ENCODE measurements around the gene RFX4. TPM values are rescaled to one million over a fixed set of nuclear protein-coding genes. Genes with fewer than 3 reads are reported as not detected.

The RFX4 gene
- polyA plus RNA-seq (2011; rRNA removed) (0.04 TPM in 1 of 2 replicates, not detected in the other), polyA plus RNA-seq (2017; fragmentation: RNase III; extraction: RNeasy Plus Mini Kit Qiagen cat#74134 plus additional on column Dnase treatment) (not detected in 3 replicates), polyA minus RNA-seq (2011; rRNA and poly(A)+ RNA removed) (not detected in 2 replicates)
- polyA plus RNA-seq (2012; cell fraction: cytosol; rRNA removed): not detected in 2 replicates
- polyA plus RNA-seq (2012; cell fraction: nucleus; rRNA removed): not detected in 2 replicates

GRCh38 chr12:106582641-106583230 is at the start of gene RFX4:
Gene RFX4 (plus strand): TSS chr12:106583004. CDS start chr12:106583321, 317 bp downstream.
- ATAC-seq (peak; percentile 10 to 16; a peak in 4 of 6 replicates), DNase-seq (ENCODE audit: low read depth in 1 of 2, low spot score in 1 of 2) (peak in 1 of 2 experiments; percentile 13), FAIRE-seq (no peak)
- POLR2A ChIA-PET: no interaction called here
- no peak within 1 kb of the TSS for H3K27ac ChIP-seq
- peak within 1 kb of the TSS; percentile 46 for H3K4me3 ChIP-seq
- CTCF ChIA-PET: interaction anchor here (1.4 kb wide), 1 partner anchor 14 kb away, joined by 4 read pairs; no protein-coding TSS in a partner anchor
- H3K4me2 ChIP-seq: peak within 1 kb of the TSS; percentile 86
- no peaks in the 10 kb centered on the region for H3K9me3 ChIP-seq
- no peak for TF ChIP-seq HEYL (CRISPR knock-in tag; IDR thresholded peaks at IDR 0.05)
- TF ChIP-seq GATA3 (IDR thresholded peaks at IDR 0.05; ENCODE audit: borderline replicate concordance): no peak
- no peak for TF ChIP-seq ZSCAN20 (CRISPR knock-in tag; IDR thresholded peaks at IDR 0.05)
- TF ChIP-seq HDAC2 (IDR thresholded peaks at IDR 0.05): no peak
- no peak for TF ChIP-seq REST (IDR thresholded peaks at IDR 0.05)
- TF ChIP-seq JUN (IDR thresholded peaks at IDR 0.05): no peak
- TF ChIP-seq ESRRA (IDR thresholded peaks at IDR 0.05; ENCODE audit: borderline replicate concordance, low read length): no peak
- no peak for TF ChIP-seq RAD21 (conservative IDR thresholded peaks at IDR 0.05 in 1 of 2, IDR thresholded peaks at IDR 0.05 in 1 of 2)
- TF ChIP-seq POLR2A (IDR thresholded peaks at IDR 0.05; ENCODE audit: low read length): no peak
- no peak for TF ChIP-seq ELK1 (IDR thresholded peaks at IDR 0.05; ENCODE audit: low read depth, low read length)
- TF ChIP-seq ZC3H11A (IDR thresholded peaks at IDR 0.05): no peak
- TF ChIP-seq NFE2L2 (conservative IDR thresholded peaks at IDR 0.05; ENCODE audit: low read length): no peak
- TF ChIP-seq NR3C1 (IDR thresholded peaks at IDR 0.05): no peak
- no peak for TF ChIP-seq JUNB (IDR thresholded peaks at IDR 0.05)
- TF ChIP-seq CEBPB (IDR thresholded peaks at IDR 0.05): no peak
- no peak for TF ChIP-seq FOXS1 (CRISPR knock-in tag; IDR thresholded peaks at IDR 0.05)
- TF ChIP-seq BHLHE40 (IDR thresholded peaks at IDR 0.05; ENCODE audit: low read depth, low read length): no peak
- TF ChIP-seq ZNF302 (CRISPR knock-in tag; IDR thresholded peaks at IDR 0.05): no peak
- no peak for TF ChIP-seq TP53 (CRISPR knock-in tag; IDR thresholded peaks at IDR 0.05)
- peaks cover 58% of the 10 kb centered on the region for H3K4me1 ChIP-seq
- 8% methylated on average over 24 of the region's 29 CpGs for WGBS (ENCODE audit: missing lambda C conversion rate)

DNA sequence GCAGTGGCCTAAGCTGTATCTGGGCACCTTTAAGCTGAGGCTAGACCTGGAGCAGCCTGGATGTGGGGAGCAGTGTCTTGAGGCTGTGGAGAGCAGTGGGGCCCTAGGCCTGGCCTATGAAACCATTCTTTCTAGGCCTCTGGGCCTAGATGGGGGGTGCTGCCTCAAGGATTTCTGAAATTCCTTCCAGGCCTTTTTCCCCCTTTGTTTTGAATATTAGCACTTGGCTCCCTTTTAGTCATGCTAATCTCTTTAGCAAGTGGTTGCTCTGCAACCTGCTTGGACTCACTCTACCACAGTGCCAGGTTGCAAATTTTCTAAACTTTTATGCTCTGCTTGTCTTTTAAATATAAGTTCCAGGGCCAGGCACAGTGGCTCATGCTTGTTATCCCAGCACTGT is 41.6 kb upstream of the RFX4 start:
- Histone ChIP-seq H3K9me3 (no peaks in the 10 kb centered on the region), H3K4me1 (no peaks in the 10 kb centered on the region), H3K4me3 (no peak overlapping the region), H3K27ac (no peak overlapping the region), H3K4me2 (no peak overlapping the region)
- ChIA-PET POLR2A (no interaction called here), CTCF (no interaction called here)
- no peak for FAIRE-seq
- DNase-seq (ENCODE audit: low read depth in 1 of 2, low spot score in 1 of 2): no peak
- no peak for ATAC-seq
- TF ChIP-seq RNF2 (IDR thresholded peaks at IDR 0.05; ENCODE audit: borderline replicate concordance, low read depth): no peak
- TF ChIP-seq POLR2AphosphoS2 (conservative IDR thresholded peaks at IDR 0.05; ENCODE audit: low read length): no peak
- TF ChIP-seq EHMT2 (IDR thresholded peaks at IDR 0.05; ENCODE audit: low read depth): no peak
- no peak for TF ChIP-seq CEBPB (IDR thresholded peaks at IDR 0.05)
- TF ChIP-seq BHLHE40 (IDR thresholded peaks at IDR 0.05; ENCODE audit: low read depth, low read length): no peak
- TF ChIP-seq, protein P1, sequence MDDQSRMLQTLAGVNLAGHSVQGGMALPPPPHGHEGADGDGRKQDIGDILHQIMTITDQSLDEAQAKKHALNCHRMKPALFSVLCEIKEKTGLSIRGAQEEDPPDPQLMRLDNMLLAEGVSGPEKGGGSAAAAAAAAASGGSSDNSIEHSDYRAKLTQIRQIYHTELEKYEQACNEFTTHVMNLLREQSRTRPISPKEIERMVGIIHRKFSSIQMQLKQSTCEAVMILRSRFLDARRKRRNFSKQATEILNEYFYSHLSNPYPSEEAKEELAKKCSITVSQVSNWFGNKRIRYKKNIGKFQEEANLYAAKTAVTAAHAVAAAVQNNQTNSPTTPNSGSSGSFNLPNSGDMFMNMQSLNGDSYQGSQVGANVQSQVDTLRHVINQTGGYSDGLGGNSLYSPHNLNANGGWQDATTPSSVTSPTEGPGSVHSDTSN (IDR thresholded peaks at IDR 0.05): no peak
- TF ChIP-seq ZSCAN20 (CRISPR knock-in tag; IDR thresholded peaks at IDR 0.05): no peak
- TF ChIP-seq KDM5A (IDR thresholded peaks at IDR 0.05): no peak
- TF ChIP-seq NR3C1 (IDR thresholded peaks at IDR 0.05): no peak
- TF ChIP-seq HEYL (CRISPR knock-in tag; IDR thresholded peaks at IDR 0.05): no peak
- no peak for TF ChIP-seq CBX8 (IDR thresholded peaks at IDR 0.05)
- TF ChIP-seq, protein P2, sequence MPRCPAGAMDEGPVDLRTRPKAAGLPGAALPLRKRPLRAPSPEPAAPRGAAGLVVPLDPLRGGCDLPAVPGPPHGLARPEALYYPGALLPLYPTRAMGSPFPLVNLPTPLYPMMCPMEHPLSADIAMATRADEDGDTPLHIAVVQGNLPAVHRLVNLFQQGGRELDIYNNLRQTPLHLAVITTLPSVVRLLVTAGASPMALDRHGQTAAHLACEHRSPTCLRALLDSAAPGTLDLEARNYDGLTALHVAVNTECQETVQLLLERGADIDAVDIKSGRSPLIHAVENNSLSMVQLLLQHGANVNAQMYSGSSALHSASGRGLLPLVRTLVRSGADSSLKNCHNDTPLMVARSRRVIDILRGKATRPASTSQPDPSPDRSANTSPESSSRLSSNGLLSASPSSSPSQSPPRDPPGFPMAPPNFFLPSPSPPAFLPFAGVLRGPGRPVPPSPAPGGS (IDR thresholded peaks at IDR 0.05): no peak
- no peak for TF ChIP-seq CHD2 (IDR thresholded peaks at IDR 0.05; ENCODE audit: low read length, partially characterized antibody)
- no peak for TF ChIP-seq JUN (IDR thresholded peaks at IDR 0.05)
- TF ChIP-seq EHF (CRISPR knock-in tag; IDR thresholded peaks at IDR 0.05): no peak
- TF ChIP-seq, protein P3, sequence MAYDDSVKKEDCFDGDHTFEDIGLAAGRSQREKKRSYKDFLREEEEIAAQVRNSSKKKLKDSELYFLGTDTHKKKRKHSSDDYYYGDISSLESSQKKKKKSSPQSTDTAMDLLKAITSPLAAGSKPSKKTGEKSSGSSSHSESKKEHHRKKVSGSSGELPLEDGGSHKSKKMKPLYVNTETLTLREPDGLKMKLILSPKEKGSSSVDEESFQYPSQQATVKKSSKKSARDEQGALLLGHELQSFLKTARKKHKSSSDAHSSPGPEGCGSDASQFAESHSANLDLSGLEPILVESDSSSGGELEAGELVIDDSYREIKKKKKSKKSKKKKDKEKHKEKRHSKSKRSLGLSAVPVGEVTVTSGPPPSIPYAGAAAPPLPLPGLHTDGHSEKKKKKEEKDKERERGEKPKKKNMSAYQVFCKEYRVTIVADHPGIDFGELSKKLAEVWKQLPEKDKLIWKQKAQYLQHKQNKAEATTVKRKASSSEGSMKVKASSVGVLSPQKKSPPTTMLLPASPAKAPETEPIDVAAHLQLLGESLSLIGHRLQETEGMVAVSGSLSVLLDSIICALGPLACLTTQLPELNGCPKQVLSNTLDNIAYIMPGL (CRISPR knock-in tag; IDR thresholded peaks at IDR 0.05; ENCODE audit: borderline replicate concordance): no peak
- no peak for TF ChIP-seq TFCP2L1 (CRISPR knock-in tag; IDR thresholded peaks at IDR 0.05)
- TF ChIP-seq RAD21 (conservative IDR thresholded peaks at IDR 0.05 in 1 of 2, IDR thresholded peaks at IDR 0.05 in 1 of 2): no peak

Data from A549 (cell line).